H7 (cell line): ENCODE data around the gene CNOT9. TPM values are rescaled to one million over a fixed set of nuclear protein-coding genes. Genes with fewer than 3 reads are reported as not detected.

ENCODE experiments used
- DNase-seq: peaks from one replicate; pipeline ENCODE4 v3.0.0; 2012
- H3K27me3 ChIP-seq: 2 replicates; pipeline ENCODE4 v1.6.0; 2011; ENCODE audit warnings: mild to moderate bottlenecking, low read length; ENCODE audit not compliant: control insufficient read depth, insufficient read depth
- H3K36me3 ChIP-seq: replicated peaks from 2 replicates; pipeline ENCODE4 v1.5.1; 2011; ENCODE audit warnings: low read length; ENCODE audit not compliant: control insufficient read depth, insufficient read depth
- H3K4me3 ChIP-seq: 2 replicates; pipeline ENCODE4 v1.5.1; 2011; ENCODE audit warnings: low read depth, mild to moderate bottlenecking, control low read depth, low read length, moderate library complexity; ENCODE audit not compliant: insufficient read depth
- total RNA-seq: library from RNA; depleted of rRNA; stranded (reverse); fragments of >200 nt; shearing (Covaris generic); gene quantifications from 2 replicates; pipeline ENCODE4 v1.2.3, GENCODE V29; 2014

The CNOT9 gene
- total RNA-seq, 1 experiment from 2014 or later = 95.5 TPM

DNA sequence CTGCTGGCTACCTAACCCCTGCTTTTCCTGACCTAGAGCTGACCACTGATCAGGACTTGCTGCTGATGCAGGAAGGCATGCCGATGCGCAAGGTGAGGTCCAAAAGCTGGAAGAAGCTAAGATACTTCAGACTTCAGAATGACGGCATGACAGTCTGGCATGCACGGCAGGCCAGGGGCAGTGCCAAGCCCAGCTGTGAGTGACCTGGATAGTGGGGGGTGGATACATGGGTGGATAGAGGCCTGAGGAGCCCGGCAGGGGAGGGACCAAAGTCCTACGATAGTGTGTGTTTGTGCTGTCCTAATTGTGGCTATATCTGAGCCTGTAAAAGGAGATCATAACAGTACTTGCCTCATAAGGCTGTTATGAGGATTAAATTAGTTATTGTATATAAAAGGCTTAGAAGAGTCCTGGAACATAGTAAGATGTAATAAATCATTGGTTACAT is 47.3 kb downstream of the CNOT9 start:
- Histone ChIP-seq H3K4me3 (no peak overlapping the region), H3K27me3 (no peaks in the 10 kb centered on the region), H3K36me3 (no peaks in the 10 kb centered on the region)
- DNase-seq = no peak

DNA sequence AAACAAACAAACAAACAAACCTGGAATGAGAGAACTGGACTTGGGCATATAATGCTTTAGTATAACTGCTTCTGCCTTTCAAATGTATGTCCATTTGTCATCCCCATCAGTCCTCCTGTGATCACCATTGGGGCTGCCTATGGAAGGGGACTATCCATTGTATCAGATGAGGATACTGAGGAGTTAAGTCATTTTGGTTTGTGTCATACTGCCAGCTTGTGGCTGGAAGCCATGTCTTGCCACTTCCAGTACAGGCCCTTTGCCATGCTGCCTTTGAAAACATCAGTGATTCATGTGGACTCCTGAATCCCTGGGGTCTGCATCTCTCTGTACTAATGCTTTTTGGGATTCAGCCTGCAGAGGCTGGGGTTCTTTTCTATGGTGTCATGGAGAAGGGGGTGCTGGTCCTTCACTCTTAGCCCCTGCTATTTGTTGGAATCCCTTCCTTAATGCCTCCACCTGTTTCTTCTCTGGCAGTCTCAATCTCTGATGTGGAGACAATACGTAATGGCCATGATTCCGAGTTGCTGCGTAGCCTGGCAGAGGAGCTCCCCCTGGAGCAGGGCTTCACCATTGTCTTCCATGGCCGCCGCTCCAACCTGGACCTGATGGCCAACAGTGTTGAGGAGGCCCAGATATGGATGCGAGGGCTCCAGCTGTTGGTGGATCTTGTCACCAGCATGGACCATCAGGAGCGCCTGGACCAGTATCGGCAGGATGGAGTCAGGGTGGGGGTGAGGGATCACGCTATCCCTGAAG is 49.6 kb downstream of the CNOT9 start:
- Histone ChIP-seq H3K36me3 (no peaks in the 10 kb centered on the region), H3K27me3 (no peaks in the 10 kb centered on the region), H3K4me3 (no peak overlapping the region)
- no peak for DNase-seq

DNA sequence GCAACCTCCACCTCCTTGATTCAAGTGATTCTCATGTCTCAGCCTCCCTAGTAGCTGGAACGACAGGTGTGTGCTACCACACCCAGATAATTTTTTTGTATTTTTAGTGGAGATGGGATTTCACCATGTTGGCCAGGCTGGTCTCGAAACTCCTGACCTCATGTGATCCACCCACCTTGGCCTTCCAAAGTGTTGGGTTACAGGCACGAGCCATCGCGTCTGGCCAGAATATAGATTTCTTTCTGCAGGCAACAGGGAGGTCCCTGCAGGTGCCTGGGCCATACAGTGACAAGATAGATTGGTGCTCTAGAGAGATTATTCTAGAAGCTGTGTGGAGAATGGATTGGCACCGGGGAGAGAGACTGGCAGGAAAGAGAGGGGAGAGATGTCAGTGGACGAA is 52.4 kb downstream of the CNOT9 start:
- H3K36me3 ChIP-seq = no peaks in the 10 kb centered on the region
- no peak overlapping the region for H3K4me3 ChIP-seq
- no peak for DNase-seq
- no peaks in the 10 kb centered on the region for H3K27me3 ChIP-seq

DNA sequence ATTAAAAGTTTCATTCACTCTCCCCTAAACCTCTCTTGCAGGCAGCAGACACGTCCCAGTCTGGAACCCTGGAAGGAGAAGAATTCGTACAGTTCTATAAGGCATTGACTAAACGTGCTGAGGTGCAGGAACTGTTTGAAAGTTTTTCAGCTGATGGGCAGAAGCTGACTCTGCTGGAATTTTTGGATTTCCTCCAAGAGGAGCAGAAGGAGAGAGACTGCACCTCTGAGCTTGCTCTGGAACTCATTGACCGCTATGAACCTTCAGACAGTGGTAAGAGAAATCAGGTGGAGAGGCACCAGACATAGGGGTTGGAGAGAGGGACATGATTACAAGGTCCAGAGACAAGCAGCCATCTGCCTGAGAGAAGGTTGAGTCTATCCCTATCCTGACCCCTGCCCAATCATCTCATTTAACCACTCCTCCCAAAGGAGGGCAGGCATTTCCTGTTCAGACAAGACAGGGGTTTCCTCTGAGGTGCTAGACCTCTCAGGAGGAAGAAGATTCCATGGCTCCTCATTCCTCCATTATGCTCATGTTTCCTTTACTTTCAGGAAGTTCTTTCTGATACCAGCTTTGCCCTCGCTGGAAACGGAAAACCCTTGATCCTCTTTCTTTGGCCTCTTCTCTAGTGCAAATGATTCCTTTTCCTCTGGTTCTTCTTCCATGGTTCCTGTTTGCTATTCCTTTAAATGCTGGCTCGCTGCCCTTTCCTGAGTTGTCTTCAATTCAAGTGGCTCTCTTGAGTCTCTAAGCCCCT is 54.1 kb downstream of the CNOT9 start:
- peak; percentile 19 for DNase-seq
- Histone ChIP-seq H3K27me3 (no peaks in the 10 kb centered on the region), H3K4me3 (no peak overlapping the region), H3K36me3 (no peaks in the 10 kb centered on the region)

DNA sequence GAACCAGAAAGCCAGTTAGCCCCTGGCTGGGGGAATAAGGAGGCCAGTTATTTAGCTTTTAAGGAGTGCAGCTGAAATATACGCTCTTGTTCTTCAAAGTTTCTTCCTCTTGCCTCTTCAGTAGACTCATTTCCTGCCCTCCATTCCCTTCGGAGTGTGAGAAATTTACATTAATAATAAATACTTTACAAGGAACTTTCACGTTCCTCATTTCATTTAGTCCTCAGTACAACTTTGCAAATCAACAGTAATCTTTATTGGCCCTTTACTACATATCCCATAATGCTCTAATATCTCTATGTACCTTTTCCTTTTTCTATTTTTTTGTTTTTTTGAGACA is 54.7 kb downstream of the CNOT9 start:
- H3K4me3 ChIP-seq = no peak overlapping the region
- H3K27me3 ChIP-seq = no peaks in the 10 kb centered on the region
- no peaks in the 10 kb centered on the region for H3K36me3 ChIP-seq
- DNase-seq = no peak

DNA sequence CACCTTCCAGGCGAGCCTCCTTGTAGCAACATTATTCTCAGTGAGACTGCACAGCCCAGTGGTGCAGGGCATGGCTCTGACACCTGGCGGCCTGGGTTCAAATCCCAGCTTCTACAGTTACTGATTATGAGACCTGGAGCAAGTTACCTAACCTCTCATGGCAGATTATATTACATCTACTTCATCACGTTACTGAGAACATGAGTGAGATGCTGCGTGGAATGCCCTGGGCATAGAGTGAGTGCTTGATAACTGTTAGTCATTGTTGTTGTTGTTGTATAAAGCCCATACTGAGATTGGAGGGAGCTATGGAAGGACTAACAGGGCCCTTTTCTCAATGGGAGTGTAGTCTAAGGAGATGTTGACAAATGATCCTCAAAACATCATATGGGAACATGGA is 57.7 kb downstream of the CNOT9 start:
- Histone ChIP-seq H3K36me3 (no peaks in the 10 kb centered on the region), H3K27me3 (no peaks in the 10 kb centered on the region), H3K4me3 (no peak overlapping the region)
- no peak for DNase-seq

DNA sequence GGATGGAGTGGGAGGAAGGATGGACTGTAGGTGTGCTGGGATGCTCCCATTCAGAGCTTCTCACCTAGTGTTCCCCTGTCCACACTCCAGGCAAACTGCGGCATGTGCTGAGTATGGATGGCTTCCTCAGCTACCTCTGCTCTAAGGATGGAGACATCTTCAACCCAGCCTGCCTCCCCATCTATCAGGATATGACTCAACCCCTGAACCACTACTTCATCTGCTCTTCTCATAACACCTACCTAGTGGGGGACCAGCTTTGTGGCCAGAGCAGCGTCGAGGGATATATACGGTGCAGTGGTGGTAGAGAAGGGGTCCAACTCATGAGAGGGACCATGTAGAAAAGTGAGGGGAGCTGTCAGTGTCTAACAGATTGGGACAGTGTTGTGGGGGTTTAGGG is 59.3 kb downstream of the CNOT9 start:
- DNase-seq = no peak
- Histone ChIP-seq H3K27me3 (no peaks in the 10 kb centered on the region), H3K4me3 (no peak overlapping the region), H3K36me3 (no peaks in the 10 kb centered on the region)

DNA sequence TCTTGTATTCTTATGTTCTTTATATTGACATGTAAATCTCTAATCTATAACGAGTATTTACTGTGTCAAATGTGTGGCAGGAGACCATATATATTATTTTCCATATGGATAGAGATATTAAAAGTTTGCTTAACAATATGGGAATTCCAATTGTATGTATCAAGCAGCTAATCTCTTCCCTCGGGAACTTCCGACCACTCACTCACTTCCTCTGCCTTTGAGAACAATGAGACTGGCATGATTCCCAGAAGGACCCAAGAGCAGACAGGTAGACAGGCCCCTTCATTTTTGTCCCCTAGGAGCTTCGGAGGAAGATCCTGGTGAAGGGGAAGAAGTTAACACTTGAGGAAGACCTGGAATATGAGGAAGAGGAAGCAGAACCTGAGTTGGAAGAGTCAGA is 63.2 kb downstream of the CNOT9 start:
- Histone ChIP-seq H3K4me3 (no peak overlapping the region), H3K27me3 (no peaks in the 10 kb centered on the region), H3K36me3 (peaks cover 9% of the 10 kb centered on the region)
- no peak for DNase-seq

DNA sequence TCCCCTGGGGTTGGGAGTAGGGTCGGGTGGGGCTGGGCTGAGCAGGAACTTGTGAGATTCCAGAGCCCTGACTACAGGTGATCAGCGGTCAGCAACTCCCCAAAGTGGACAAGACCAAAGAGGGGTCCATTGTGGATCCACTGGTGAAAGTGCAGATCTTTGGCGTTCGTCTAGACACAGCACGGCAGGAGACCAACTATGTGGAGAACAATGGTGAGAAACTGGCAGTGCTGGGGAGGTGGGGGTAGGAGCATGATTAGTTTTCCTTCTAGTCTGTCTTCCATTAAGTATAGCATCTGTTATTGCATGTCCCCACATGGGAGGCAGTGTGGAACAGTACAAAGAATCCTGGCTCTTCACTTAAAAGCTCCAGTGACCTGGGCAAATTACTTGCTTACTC is 67.1 kb downstream of the CNOT9 start:
- no peaks in the 10 kb centered on the region for H3K27me3 ChIP-seq
- no peak for DNase-seq
- peaks cover 25% of the 10 kb centered on the region for H3K36me3 ChIP-seq

DNA sequence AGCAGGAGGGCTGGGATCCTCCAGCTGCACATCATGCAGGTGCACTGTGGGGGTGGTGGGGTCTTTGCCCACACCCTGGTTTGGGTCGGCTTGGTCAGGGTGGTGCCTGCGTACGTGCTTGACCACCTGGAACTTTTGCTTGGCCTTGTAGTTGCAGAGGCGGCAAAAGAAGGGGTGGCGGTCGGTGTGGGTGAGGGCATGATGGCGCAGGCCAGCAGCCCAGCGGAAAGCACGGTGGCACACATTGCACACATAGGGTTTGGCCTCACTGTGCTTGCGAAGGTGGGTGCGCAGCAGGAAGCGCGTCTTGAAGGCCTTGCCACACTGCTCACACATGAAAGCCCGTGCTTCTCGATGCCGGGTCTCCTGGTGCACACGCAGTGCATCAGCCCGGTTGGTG is 69.7 kb downstream of the CNOT9 start:
- H3K36me3 ChIP-seq = peaks cover 35% of the 10 kb centered on the region
- no peak overlapping the region for H3K4me3 ChIP-seq
- DNase-seq = no peak
- no peaks in the 10 kb centered on the region for H3K27me3 ChIP-seq

More for the DNA sequence above, 67.1 kb downstream of the CNOT9 start:
- no peak overlapping the region for H3K4me3 ChIP-seq

DNA sequence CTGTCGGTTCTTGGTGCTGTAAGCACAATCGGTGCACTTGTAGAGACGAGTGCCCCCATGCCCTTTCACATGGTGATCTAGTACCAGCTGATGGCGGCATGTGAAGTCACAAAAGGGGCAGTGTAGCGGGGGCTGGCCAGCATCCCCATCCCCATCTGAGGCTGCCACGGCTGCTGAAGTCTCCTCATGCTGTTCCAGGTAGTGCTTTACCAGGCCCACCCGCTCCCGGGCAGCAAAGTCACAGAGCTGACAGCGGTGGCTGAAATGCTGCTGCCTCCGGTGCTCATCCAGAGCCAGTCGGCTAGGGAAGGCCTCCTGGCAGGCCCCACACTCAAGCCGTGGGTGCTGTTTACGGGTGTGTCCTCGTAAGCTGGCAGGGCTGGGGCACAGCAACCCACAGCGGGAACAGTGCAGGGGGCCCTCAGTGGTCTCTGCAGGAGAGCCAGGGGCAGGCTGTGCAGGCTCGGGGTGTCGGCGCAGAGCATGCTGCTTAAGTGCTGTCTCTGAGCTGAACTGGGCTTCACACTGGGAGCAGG is 73.5 kb downstream of the CNOT9 start:
- Histone ChIP-seq H3K27me3 (no peaks in the 10 kb centered on the region), H3K4me3 (no peak overlapping the region), H3K36me3 (peaks cover 50% of the 10 kb centered on the region)
- DNase-seq = no peak

DNA sequence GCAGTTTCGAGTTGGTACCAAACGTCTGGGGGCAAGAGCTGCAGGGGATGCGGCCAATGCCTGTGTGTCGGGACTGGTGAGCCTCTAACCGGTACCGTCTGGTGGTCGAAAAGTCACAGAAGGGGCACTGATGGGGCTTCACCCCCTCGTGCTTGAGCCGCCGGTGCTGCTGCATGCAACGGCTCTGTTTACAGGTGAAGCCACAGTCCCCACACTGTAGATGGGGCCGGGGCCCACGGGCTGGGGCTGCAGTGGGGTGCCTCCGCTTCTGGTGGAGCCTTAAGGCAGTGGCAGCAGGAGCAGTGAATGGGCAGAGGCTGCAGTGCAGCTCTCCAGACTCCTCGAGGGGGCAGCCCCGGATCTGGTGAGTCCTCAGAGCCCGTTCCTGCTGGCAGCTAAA is 74.1 kb downstream of the CNOT9 start:
- peaks cover 54% of the 10 kb centered on the region for H3K36me3 ChIP-seq
- H3K4me3 ChIP-seq = no peak overlapping the region
- H3K27me3 ChIP-seq = no peaks in the 10 kb centered on the region
- DNase-seq = no peak

DNA sequence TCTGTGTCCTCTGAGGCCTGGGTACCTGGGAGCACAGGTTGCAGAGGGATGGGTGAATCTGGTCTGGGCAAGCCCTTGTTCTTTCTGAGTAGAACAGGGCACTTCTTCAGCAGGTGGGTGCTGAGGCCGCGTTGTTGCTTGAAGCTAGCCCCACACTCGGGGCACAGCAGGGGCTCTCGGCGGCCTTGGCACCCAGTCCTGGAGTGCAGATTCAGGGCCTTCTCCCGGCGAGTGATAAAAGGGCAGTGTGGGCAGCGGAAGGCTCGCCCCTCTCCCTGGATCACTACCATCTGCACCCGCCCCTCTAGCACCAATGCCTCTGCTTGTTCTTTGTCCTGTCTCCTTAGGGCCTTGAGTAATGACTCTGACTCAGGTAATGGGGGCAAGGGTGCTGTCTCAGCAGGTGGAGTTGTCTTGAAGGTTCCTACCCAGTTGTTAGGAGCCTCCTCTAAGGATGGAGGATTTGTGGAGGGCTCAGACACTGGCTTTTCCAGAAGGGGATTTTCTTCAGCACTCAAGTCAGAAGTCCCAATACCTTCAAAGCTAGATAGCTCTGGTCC is 75.2 kb downstream of the CNOT9 start:
- peaks cover 54% of the 10 kb centered on the region for H3K36me3 ChIP-seq
- no peaks in the 10 kb centered on the region for H3K27me3 ChIP-seq
- H3K4me3 ChIP-seq = no peak overlapping the region
- no peak for DNase-seq

DNA sequence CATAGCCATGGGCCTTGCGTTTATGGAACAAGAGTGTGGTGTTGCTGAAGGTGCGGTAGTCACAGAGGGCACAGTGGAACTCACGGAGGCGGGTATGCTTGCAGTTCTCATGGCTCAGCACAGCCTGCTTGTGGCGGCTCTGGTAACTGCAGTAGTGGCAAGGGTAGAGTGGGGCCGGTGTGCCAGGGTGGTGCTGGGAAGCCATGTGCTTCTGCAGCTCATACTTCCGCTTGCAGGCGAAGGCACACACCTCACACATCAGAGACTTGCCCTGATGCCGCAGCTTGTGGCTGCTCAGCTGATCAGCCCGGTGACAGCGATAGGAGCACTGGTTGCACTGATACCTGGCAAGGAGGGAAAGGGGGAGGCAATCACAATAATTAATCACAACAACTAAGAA is 76.1 kb downstream of the CNOT9 start:
- no peak for DNase-seq
- H3K36me3 ChIP-seq = peaks cover 59% of the 10 kb centered on the region
- no peak overlapping the region for H3K4me3 ChIP-seq
- H3K27me3 ChIP-seq = no peaks in the 10 kb centered on the region

DNA sequence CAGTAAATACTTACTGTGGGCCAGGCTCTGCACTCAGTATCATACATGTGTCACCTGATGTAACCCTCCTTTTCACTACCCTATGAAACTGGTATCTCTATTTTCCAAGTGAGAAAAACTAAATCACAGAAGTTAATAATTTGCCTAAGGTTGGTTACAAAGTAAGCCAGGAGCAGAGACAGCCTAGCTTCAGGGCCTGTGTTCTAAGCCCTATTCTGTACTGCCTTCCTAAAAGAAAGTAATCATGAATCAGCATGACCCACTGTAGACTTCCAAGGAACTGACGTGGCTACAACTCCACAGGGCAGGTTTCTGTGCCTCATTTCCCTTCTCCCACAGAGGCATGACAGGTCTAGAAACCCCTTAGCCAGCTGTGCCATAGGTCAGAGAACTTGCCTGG is 76.5 kb downstream of the CNOT9 start:
- Histone ChIP-seq H3K27me3 (no peaks in the 10 kb centered on the region), H3K36me3 (peaks cover 60% of the 10 kb centered on the region), H3K4me3 (no peak overlapping the region)
- no peak for DNase-seq
